HepG2 (cell line): ENCODE measurements around the gene C5orf24. TPM values are rescaled to one million over a fixed set of nuclear protein-coding genes. Genes with fewer than 3 reads are reported as not detected.

Experiments
- AGO1 ChIP-seq: fragments of 200-400 bp; formaldehyde crosslinking; IDR thresholded peaks from 2 replicates; pipeline ENCODE4 v1.6.1; 2017; ENCODE audit warnings: mild to moderate bottlenecking, low read depth, low read length, moderate library complexity; ENCODE audit not compliant: poor library complexity, severe bottlenecking
- ARHGAP35 ChIP-seq: sonication (generic); formaldehyde crosslinking; IDR thresholded peaks from 2 replicates; pipeline ENCODE4 v1.9.0; 2022; ENCODE audit warnings: mild to moderate bottlenecking, inconsistent platforms, moderate library complexity, missing genetic modification reagents, borderline replicate concordance
- CHCHD3 ChIP-seq: sonication (generic); formaldehyde crosslinking; IDR thresholded peaks from 2 replicates; pipeline ENCODE4 v1.8.0; 2022; ENCODE audit warnings: mild to moderate bottlenecking, missing genetic modification reagents, moderate library complexity
- CHD4 ChIP-seq: fragments of 200-600 bp; sonication (generic); IDR thresholded peaks from 2 replicates; pipeline ENCODE4 v1.7.0; 2017; ENCODE audit warnings: mild to moderate bottlenecking, low read length, borderline replicate concordance
- MATR3 ChIP-seq: sonication (generic); formaldehyde crosslinking; IDR thresholded peaks from 2 replicates; pipeline ENCODE4 v1.4.0; 2020; ENCODE audit warnings: missing genetic modification reagents
- NPAS2 ChIP-seq: sonication (generic); formaldehyde crosslinking; IDR thresholded peaks from 2 replicates; pipeline ENCODE4 v1.8.0; 2022; ENCODE audit warnings: mild to moderate bottlenecking, missing genetic modification reagents, borderline replicate concordance
- SMAD9 ChIP-seq: sonication (generic); formaldehyde crosslinking; IDR thresholded peaks from 2 replicates; pipeline ENCODE4 v1.5.1; 2020; ENCODE audit warnings: mild to moderate bottlenecking, missing genetic modification reagents
- SP5 ChIP-seq: IDR thresholded peaks from 2 replicates; pipeline ENCODE4 v1.6.1; 2016; ENCODE audit warnings: low read depth, borderline replicate concordance
- YY1 ChIP-seq: IDR thresholded peaks from 2 replicates; pipeline ENCODE4 v1.6.1; 2011; ENCODE audit warnings: low read length, low read depth, moderate library complexity, mild to moderate bottlenecking; ENCODE audit not compliant: insufficient read depth, insufficient replicate concordance
- ZBTB21 ChIP-seq: sonication (generic); formaldehyde crosslinking; IDR thresholded peaks from 2 replicates; pipeline ENCODE4 v1.4.0; 2020; ENCODE audit warnings: missing genetic modification reagents
- ZNF263 ChIP-seq: sonication (generic); formaldehyde crosslinking; IDR thresholded peaks from 2 replicates; pipeline ENCODE4 v1.4.0; 2020; ENCODE audit warnings: missing genetic modification reagents
- ZNF484 ChIP-seq: sonication (generic); formaldehyde crosslinking; IDR thresholded peaks from 2 replicates; pipeline ENCODE4 v1.5.1; 2020; ENCODE audit warnings: mild to moderate bottlenecking, low read depth, missing genetic modification reagents, borderline replicate concordance
- ZNF530 ChIP-seq: sonication (generic); formaldehyde crosslinking; IDR thresholded peaks from 2 replicates; pipeline ENCODE4 v1.5.0; 2020; ENCODE audit warnings: low read depth, mild to moderate bottlenecking, missing genetic modification reagents
- ZNF589 ChIP-seq: sonication (generic); formaldehyde crosslinking; conservative IDR thresholded peaks from 2 replicates; pipeline ENCODE4 v1.8.0; 2022; ENCODE audit warnings: mild to moderate bottlenecking, moderate library complexity, missing genetic modification reagents
- ZNF720 ChIP-seq: sonication (generic); formaldehyde crosslinking; IDR thresholded peaks from 2 replicates; pipeline ENCODE4 v1.4.0; 2020; ENCODE audit warnings: missing genetic modification reagents
- ZSCAN30 ChIP-seq: sonication (generic); formaldehyde crosslinking; IDR thresholded peaks from 2 replicates; pipeline ENCODE4 v1.5.0; 2020; ENCODE audit warnings: mild to moderate bottlenecking, missing genetic modification reagents
- polyA plus RNA-seq, 8 experiments: library from polyadenylated mRNA; depleted of rRNA in 3 of 8; stranded (reverse) in 7 of 8; unstranded in 1 of 8; fragments of >200 nt; fragmentation: Illumina TruSeq in 4 of 8; extraction: Trizol in 4 of 8; gene quantifications; 2 replicates each; pipeline versions ENCODE4 v1.2.1 to v1.2.3, GENCODE V29; 2011 to 2016; ENCODE audit warnings: low read depth in 4 of 8, missing spikeins in 1 of 8, mixed read lengths in 1 of 8; ENCODE audit not compliant: insufficient read depth in 1 of 8
- total RNA-seq, 5 experiments: library from RNA; depleted of rRNA; stranded (reverse); fragments of >200 nt; fragmentation: Illumina TruSeq; extraction: Trizol; gene quantifications; 2 replicates each; pipeline ENCODE4 v1.2.3, GENCODE V29; 2016; ENCODE audit warnings: low read depth in 1 of 5
- TF ChIP-seq, protein P1 (sequence below): IDR thresholded peaks from 2 replicates; pipeline ENCODE4 v1.6.1; 2016; ENCODE audit warnings: missing genetic modification reagents, missing compliant biosample characterization
- TF ChIP-seq, protein P2 (sequence below): sonication (generic); formaldehyde crosslinking; conservative IDR thresholded peaks from 2 replicates; pipeline ENCODE4 v1.4.0; 2020; ENCODE audit warnings: missing genetic modification reagents
- TF ChIP-seq, protein P3 (sequence below): sonication (generic); formaldehyde crosslinking; IDR thresholded peaks from 2 replicates; pipeline ENCODE4 v1.8.1; 2023; ENCODE audit warnings: missing genetic modification reagents, inconsistent platforms, borderline replicate concordance
- TF ChIP-seq, protein P4 (sequence below): sonication (generic); formaldehyde crosslinking; IDR thresholded peaks from 2 replicates; pipeline ENCODE4 v1.4.0; 2020; ENCODE audit warnings: missing genetic modification reagents
- TF ChIP-seq, protein P5 (sequence below): sonication (generic); formaldehyde crosslinking; IDR thresholded peaks from 2 replicates; pipeline ENCODE4 v1.5.1; 2020; ENCODE audit warnings: missing genetic modification reagents, mild to moderate bottlenecking, borderline replicate concordance

The C5orf24 gene
- total and polyA plus RNA-seq, 2 of the 13 experiments (the other 11 are each of a cell fraction or from before 2014, with no cell fraction given), result 34.6 to 41.5 TPM

DNA sequence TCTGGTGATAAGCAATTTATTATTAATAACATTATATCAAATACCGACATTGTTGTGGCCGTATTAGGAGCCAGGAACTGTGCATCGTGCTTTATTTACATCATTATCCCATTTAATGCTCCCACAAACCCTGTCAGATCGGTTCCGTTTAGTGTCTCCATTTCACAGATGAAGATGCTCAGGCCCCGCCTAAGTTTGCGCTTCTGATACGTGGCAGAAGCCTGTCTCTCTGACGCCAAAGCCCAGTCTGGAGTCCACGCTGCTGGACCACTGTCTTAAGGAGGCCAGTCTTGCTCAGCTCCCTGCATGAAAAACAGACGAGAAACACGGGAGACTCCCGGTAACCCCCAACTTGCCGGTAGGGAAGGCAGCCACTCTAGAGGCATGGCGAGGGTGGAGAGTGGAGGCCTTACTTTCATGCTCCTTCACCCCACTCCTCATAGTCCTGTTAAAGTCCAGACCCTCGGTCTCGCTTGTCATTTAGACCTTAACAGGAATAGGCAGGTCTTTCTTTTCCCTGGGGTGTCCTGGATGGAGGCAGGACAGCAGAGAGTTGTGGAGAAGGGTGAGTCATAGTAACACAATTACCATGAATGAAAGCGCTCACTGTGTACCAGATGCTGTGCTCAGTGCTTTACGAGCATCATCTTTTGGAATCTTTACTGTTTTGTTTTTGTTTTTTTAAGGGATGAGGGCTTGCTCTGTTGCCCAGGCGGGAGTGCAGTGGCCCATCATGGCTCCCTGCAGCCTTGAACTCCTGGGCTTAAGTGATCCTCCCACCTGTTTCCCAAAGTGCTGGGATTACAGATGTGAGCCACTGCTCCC, 29.3 kb downstream of the C5orf24 start (continued):
- no peak for TF ChIP-seq ZBTB21
- TF ChIP-seq SMAD9, result no peak
- TF ChIP-seq SP5, result 0 out of 2 replicates have a peak, but pooled peaks have one; percentile 5
- TF ChIP-seq AGO1, result no peak
- TF ChIP-seq, protein P1, sequence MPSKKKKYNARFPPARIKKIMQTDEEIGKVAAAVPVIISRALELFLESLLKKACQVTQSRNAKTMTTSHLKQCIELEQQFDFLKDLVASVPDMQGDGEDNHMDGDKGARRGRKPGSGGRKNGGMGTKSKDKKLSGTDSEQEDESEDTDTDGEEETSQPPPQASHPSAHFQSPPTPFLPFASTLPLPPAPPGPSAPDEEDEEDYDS (CRISPR knock-in tag), result 0 out of 2 replicates have a peak, but pooled peaks have one; percentile 11
- TF ChIP-seq ZNF263, result no peak
- TF ChIP-seq ZNF589 (CRISPR knock-in tag), result 0 out of 2 replicates have a peak, but pooled peaks have one; percentile 2
- no peak for TF ChIP-seq YY1
- TF ChIP-seq, protein P2, sequence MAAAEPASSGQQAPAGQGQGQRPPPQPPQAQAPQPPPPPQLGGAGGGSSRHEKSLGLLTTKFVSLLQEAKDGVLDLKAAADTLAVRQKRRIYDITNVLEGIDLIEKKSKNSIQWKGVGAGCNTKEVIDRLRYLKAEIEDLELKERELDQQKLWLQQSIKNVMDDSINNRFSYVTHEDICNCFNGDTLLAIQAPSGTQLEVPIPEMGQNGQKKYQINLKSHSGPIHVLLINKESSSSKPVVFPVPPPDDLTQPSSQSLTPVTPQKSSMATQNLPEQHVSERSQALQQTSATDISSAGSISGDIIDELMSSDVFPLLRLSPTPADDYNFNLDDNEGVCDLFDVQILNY (CRISPR knock-in tag), result no peak
- no peak for TF ChIP-seq NPAS2 (CRISPR knock-in tag)
- TF ChIP-seq, protein P3, sequence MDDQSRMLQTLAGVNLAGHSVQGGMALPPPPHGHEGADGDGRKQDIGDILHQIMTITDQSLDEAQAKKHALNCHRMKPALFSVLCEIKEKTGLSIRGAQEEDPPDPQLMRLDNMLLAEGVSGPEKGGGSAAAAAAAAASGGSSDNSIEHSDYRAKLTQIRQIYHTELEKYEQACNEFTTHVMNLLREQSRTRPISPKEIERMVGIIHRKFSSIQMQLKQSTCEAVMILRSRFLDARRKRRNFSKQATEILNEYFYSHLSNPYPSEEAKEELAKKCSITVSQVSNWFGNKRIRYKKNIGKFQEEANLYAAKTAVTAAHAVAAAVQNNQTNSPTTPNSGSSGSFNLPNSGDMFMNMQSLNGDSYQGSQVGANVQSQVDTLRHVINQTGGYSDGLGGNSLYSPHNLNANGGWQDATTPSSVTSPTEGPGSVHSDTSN, result no peak
- no peak for TF ChIP-seq ZNF530
- TF ChIP-seq, protein P4, sequence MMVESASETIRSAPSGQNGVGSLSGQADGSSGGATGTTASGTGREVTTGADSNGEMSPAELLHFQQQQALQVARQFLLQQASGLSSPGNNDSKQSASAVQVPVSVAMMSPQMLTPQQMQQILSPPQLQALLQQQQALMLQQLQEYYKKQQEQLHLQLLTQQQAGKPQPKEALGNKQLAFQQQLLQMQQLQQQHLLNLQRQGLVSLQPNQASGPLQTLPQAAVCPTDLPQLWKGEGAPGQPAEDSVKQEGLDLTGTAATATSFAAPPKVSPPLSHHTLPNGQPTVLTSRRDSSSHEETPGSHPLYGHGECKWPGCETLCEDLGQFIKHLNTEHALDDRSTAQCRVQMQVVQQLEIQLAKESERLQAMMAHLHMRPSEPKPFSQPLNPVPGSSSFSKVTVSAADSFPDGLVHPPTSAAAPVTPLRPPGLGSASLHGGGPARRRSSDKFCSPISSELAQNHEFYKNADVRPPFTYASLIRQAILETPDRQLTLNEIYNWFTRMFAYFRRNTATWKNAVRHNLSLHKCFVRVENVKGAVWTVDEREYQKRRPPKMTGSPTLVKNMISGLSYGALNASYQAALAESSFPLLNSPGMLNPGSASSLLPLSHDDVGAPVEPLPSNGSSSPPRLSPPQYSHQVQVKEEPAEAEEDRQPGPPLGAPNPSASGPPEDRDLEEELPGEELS (CRISPR knock-in tag), result no peak
- TF ChIP-seq, protein P5, sequence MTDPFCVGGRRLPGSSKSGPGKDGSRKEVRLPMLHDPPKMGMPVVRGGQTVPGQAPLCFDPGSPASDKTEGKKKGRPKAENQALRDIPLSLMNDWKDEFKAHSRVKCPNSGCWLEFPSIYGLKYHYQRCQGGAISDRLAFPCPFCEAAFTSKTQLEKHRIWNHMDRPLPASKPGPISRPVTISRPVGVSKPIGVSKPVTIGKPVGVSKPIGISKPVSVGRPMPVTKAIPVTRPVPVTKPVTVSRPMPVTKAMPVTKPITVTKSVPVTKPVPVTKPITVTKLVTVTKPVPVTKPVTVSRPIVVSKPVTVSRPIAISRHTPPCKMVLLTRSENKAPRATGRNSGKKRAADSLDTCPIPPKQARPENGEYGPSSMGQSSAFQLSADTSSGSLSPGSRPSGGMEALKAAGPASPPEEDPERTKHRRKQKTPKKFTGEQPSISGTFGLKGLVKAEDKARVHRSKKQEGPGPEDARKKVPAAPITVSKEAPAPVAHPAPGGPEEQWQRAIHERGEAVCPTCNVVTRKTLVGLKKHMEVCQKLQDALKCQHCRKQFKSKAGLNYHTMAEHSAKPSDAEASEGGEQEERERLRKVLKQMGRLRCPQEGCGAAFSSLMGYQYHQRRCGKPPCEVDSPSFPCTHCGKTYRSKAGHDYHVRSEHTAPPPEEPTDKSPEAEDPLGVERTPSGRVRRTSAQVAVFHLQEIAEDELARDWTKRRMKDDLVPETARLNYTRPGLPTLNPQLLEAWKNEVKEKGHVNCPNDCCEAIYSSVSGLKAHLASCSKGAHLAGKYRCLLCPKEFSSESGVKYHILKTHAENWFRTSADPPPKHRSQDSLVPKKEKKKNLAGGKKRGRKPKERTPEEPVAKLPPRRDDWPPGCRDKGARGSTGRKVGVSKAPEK (CRISPR knock-in tag), result no peak
- TF ChIP-seq CHCHD3 (CRISPR knock-in tag), result no peak
- TF ChIP-seq ARHGAP35 (CRISPR knock-in tag), result no peak
- TF ChIP-seq ZNF720 (CRISPR knock-in tag), result no peak
- no peak for TF ChIP-seq MATR3
- 0 out of 2 replicates have a peak, but pooled peaks have one; percentile 6 for TF ChIP-seq ZSCAN30 (CRISPR knock-in tag)
- TF ChIP-seq CHD4, result no peak
- no peak for TF ChIP-seq ZNF484
